Dermis blood vessel endothelial cell (primary cell): ENCODE results near the gene UCHL3. TPM values are rescaled to one million over a fixed set of nuclear protein-coding genes. Genes with fewer than 3 reads are reported as not detected.
"Not testable (repeated sequence)": the region's sequence is repeated elsewhere in the genome, so short reads cannot be mapped to it uniquely, and the experiment has no call there.

Experiments used
- DNase-seq: peaks from one replicate; pipeline ENCODE4 v3.0.0; 2010
- total RNA-seq: library from RNA; depleted of rRNA; stranded (reverse); fragments of >200 nt; gene quantifications from 2 replicates; pipeline ENCODE4 v1.2.3, GENCODE V29; 2014

Gene UCHL3
- total RNA-seq = 44.4 and 58.6 TPM in 2 replicates

GRCh38 chr13:75549262-75550158 lies at the start of gene UCHL3:
TSS of gene UCHL3 (plus strand) at chr13:75549791. CDS start at chr13:75549821, 30 bp downstream.
- DNase-seq = peak; percentile 99

- DNase-seq = peak; percentile 15
Observed at GRCh38 chr13:75505327-75505726, 44.3 kb upstream of the UCHL3 start.

GRCh38 chr13:75506018-75506417 lies 43.6 kb upstream of the UCHL3 start:
- DNase-seq = no peak

GRCh38 chr13:75507027-75508001 lies 42.3 kb upstream of the UCHL3 start:
- no peak for DNase-seq

GRCh38 chr13:75508002-75508548 lies 41.5 kb upstream of the UCHL3 start:
- DNase-seq = no peak

GRCh38 chr13:75511051-75511625 lies 38.5 kb upstream of the UCHL3 start:
- no peak for DNase-seq

- DNase-seq = no peak
Observed at GRCh38 chr13:75512253-75512652, 37.3 kb upstream of the UCHL3 start.

- no peak for DNase-seq
Observed at GRCh38 chr13:75513271-75513670, 36.3 kb upstream of the UCHL3 start.

GRCh38 chr13:75514080-75514995 lies 35.3 kb upstream of the UCHL3 start:
- no peak for DNase-seq

- no peak for DNase-seq
Observed at GRCh38 chr13:75518439-75519088, 31.0 kb upstream of the UCHL3 start.

- DNase-seq = no peak
Observed at GRCh38 chr13:75521956-75522355, 27.6 kb upstream of the UCHL3 start.

GRCh38 chr13:75530549-75530961 lies 19.0 kb upstream of the UCHL3 start:
- DNase-seq = no peak

GRCh38 chr13:75533861-75534260 lies 15.7 kb upstream of the UCHL3 start:
- no peak for DNase-seq

- DNase-seq = peak; percentile 85
Observed at GRCh38 chr13:75537401-75538365, 11.9 kb upstream of the UCHL3 start, which contains the start of gene COMMD6. TSS of gene COMMD6 (minus strand) at chr13:75537841. CDS start at chr13:75537805, 36 bp downstream.

GRCh38 chr13:75541287-75541686 lies 8.3 kb upstream of the UCHL3 start:
- DNase-seq = no peak

GRCh38 chr13:75541961-75542360 lies 7.6 kb upstream of the UCHL3 start:
- no peak for DNase-seq

- DNase-seq = no peak
Observed at GRCh38 chr13:75544681-75545330, 4.8 kb upstream of the UCHL3 start.

GRCh38 chr13:75545386-75545785 lies 4.2 kb upstream of the UCHL3 start:
- DNase-seq = not testable (repeated sequence)

- DNase-seq = no peak
Observed at GRCh38 chr13:75547917-75548316, 1.7 kb upstream of the UCHL3 start.
